ENCODE results near the gene CHCHD10. TPM values are rescaled to one million over a fixed set of nuclear protein-coding genes. Genes with fewer than 3 reads are reported as not detected.

Gene CHCHD10
- total and polyA plus RNA-seq, 10 of the 15 experiments (the other 5 are each of a cell fraction or from before 2014, with no cell fraction given), result 13.2 to 241 (median 128) TPM

DNA sequence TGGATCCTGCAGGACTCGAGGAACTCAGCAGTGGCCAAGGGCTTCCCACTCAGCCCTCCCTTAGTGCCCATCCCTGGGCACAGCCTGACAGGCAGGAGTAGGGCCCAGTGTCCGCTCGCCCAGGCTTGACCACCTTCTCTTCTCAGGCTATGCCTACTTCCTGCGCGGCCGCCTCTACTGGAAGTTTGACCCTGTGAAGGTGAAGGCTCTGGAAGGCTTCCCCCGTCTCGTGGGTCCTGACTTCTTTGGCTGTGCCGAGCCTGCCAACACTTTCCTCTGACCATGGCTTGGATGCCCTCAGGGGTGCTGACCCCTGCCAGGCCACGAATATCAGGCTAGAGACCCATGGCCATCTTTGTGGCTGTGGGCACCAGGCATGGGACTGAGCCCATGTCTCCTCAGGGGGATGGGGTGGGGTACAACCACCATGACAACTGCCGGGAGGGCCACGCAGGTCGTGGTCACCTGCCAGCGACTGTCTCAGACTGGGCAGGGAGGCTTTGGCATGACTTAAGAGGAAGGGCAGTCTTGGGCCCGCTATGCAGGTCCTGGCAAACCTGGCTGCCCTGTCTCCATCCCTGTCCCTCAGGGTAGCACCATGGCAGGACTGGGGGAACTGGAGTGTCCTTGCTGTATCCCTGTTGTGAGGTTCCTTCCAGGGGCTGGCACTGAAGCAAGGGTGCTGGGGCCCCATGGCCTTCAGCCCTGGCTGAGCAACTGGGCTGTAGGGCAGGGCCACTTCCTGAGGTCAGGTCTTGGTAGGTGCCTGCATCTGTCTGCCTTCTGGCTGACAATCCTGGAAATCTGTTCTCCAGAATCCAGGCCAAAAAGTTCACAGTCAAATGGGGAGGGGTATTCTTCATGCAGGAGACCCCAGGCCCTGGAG lies 15.7 kb upstream of the CHCHD10 start (continued):
- TF ChIP-seq, protein P1, sequence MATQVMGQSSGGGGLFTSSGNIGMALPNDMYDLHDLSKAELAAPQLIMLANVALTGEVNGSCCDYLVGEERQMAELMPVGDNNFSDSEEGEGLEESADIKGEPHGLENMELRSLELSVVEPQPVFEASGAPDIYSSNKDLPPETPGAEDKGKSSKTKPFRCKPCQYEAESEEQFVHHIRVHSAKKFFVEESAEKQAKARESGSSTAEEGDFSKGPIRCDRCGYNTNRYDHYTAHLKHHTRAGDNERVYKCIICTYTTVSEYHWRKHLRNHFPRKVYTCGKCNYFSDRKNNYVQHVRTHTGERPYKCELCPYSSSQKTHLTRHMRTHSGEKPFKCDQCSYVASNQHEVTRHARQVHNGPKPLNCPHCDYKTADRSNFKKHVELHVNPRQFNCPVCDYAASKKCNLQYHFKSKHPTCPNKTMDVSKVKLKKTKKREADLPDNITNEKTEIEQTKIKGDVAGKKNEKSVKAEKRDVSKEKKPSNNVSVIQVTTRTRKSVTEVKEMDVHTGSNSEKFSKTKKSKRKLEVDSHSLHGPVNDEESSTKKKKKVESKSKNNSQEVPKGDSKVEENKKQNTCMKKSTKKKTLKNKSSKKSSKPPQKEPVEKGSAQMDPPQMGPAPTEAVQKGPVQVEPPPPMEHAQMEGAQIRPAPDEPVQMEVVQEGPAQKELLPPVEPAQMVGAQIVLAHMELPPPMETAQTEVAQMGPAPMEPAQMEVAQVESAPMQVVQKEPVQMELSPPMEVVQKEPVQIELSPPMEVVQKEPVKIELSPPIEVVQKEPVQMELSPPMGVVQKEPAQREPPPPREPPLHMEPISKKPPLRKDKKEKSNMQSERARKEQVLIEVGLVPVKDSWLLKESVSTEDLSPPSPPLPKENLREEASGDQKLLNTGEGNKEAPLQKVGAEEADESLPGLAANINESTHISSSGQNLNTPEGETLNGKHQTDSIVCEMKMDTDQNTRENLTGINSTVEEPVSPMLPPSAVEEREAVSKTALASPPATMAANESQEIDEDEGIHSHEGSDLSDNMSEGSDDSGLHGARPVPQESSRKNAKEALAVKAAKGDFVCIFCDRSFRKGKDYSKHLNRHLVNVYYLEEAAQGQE (IDR thresholded peaks at IDR 0.05; ENCODE audit: low read depth, low read length), result no peak
- TF ChIP-seq CHD4 (IDR thresholded peaks at IDR 0.05) (no peak), ESRRA (IDR thresholded peaks at IDR 0.05; ENCODE audit: low read length) (no peak)

DNA sequence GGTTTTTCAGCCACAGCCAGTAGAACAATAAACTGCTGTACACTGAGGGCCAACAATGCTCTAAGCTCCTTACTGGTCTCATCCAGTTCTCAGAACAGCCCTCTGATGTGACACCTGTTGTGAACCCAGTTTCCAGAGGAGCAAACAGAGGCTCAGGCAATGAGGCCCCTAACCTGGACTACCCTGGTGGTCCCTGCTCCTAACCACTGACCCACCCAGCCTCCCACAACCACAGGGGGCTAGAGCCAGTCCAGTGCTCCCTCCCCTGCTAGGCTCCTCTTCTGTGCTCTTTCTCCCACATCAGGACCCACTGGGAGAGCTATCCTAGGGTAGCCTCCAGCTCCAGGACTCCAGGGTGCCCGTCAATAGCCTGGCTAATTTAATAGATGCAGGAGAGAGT lies 14.9 kb upstream of the CHCHD10 start:
- intact Hi-C loops (cut with micrococcal nuclease; ENCODE audit: unreplicated experiment) (no loop called here), in situ Hi-C loops (cut with MboI) (no loop called here)
- WGBS (ENCODE audit: insufficient coverage, insufficient replicate concordance, low lambda C conversion rate, missing lambda C conversion rate), result 31% methylated on average over 1 of the region's 1 CpG
- no peak for TF ChIP-seq EP300 (IDR thresholded peaks at IDR 0.05; ENCODE audit: borderline replicate concordance in 1 of 2, control insufficient read depth in 1 of 2, low read depth in 2 of 2, low read length in 2 of 2)
- TF ChIP-seq HCFC1 (IDR thresholded peaks at IDR 0.05; ENCODE audit: low read length), result no peak
- TF ChIP-seq CBFB (IDR thresholded peaks at IDR 0.05; ENCODE audit: low read depth), result no peak
- no peak for TF ChIP-seq RBBP5 (conservative IDR thresholded peaks at IDR 0.05)
- no peak for TF ChIP-seq GATAD2B (conservative IDR thresholded peaks at IDR 0.05; ENCODE audit: low read depth)
- no peak for TF ChIP-seq ZNF207 (IDR thresholded peaks at IDR 0.05; ENCODE audit: borderline replicate concordance)
- TF ChIP-seq, protein P2, sequence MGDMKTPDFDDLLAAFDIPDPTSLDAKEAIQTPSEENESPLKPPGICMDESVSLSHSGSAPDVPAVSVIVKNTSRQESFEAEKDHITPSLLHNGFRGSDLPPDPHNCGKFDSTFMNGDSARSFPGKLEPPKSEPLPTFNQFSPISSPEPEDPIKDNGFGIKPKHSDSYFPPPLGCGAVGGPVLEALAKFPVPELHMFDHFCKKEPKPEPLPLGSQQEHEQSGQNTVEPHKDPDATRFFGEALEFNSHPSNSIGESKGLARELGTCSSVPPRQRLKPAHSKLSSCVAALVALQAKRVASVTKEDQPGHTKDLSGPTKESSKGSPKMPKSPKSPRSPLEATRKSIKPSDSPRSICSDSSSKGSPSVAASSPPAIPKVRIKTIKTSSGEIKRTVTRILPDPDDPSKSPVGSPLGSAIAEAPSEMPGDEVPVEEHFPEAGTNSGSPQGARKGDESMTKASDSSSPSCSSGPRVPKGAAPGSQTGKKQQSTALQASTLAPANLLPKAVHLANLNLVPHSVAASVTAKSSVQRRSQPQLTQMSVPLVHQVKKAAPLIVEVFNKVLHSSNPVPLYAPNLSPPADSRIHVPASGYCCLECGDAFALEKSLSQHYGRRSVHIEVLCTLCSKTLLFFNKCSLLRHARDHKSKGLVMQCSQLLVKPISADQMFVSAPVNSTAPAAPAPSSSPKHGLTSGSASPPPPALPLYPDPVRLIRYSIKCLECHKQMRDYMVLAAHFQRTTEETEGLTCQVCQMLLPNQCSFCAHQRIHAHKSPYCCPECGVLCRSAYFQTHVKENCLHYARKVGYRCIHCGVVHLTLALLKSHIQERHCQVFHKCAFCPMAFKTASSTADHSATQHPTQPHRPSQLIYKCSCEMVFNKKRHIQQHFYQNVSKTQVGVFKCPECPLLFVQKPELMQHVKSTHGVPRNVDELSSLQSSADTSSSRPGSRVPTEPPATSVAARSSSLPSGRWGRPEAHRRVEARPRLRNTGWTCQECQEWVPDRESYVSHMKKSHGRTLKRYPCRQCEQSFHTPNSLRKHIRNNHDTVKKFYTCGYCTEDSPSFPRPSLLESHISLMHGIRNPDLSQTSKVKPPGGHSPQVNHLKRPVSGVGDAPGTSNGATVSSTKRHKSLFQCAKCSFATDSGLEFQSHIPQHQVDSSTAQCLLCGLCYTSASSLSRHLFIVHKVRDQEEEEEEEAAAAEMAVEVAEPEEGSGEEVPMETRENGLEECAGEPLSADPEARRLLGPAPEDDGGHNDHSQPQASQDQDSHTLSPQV (IDR thresholded peaks at IDR 0.05), result no peak
- TF ChIP-seq EZH2 (IDR thresholded peaks at IDR 0.05; ENCODE audit: borderline replicate concordance, control insufficient read depth, low read depth, low read length), result no peak
- TF ChIP-seq RAD51 (IDR thresholded peaks at IDR 0.05), result no peak
- no peak for TF ChIP-seq NFIC (IDR thresholded peaks at IDR 0.05; ENCODE audit: low read depth, low read length)
- TF ChIP-seq SMAD1 (IDR thresholded peaks at IDR 0.05; ENCODE audit: low read depth, partially characterized antibody), result no peak
- Histone ChIP-seq H3K4me3 (no peak overlapping the region), H4K20me1 (ENCODE audit: control insufficient read depth, insufficient read depth) (0 out of 2 replicates have a peak, but pooled peaks cover under 1% of the 10 kb centered on the region), H3K36me3 (ENCODE audit: control insufficient read depth in 2 of 2, insufficient read depth in 2 of 2, low read length in 1 of 2) (no peaks in the 10 kb centered on the region), H3K27ac (ENCODE audit: control insufficient read depth, insufficient read depth) (no peak overlapping the region), H3K9ac (ENCODE audit: control insufficient read depth, insufficient read depth, low read length) (no peak overlapping the region), H3K4me1 (ENCODE audit: control insufficient read depth, insufficient read depth, low read length) (peaks cover 5% of the 10 kb centered on the region), H2AFZ (ENCODE audit: control insufficient read depth, low read depth, low read length) (no peak overlapping the region), H3K4me2 (ENCODE audit: control insufficient read depth, insufficient read depth) (no peak overlapping the region), H3K9me3 (replicated peaks; ENCODE audit: control insufficient read depth, insufficient read depth, low read length) (no peaks in the 10 kb centered on the region), H3K79me2 (ENCODE audit: control insufficient read depth, insufficient read depth, low read length) (peaks cover 7% of the 10 kb centered on the region), H3K27me3 (replicated peaks in 1 of 2; ENCODE audit: control insufficient read depth in 2 of 2, insufficient read depth in 2 of 2, low read length in 1 of 2) (peaks cover 0 to 2% of the 10 kb centered on the region in 2 experiments; a peak in 1 of 4 replicates)
- CTCF ChIA-PET, result no interaction called here
- POLR2A ChIA-PET, result no interaction called here
- FAIRE-seq, result no peak
- no peak for DNase-seq (ENCODE audit: low read depth, low spot score)
- no peak for ATAC-seq
- no TSS peak for BruUV-seq (replicated peaks)
- RAD21 ChIA-PET (ENCODE audit: unreplicated experiment), result no interaction called here
- SMC1A ChIA-PET (ENCODE audit: uncharacterized antibody, unreplicated experiment), result no interaction called here

Data from GM12878 (cell line).